GM12878 (cell line): ENCODE measurements around the gene ZNF662. TPM values are rescaled to one million over a fixed set of nuclear protein-coding genes. Genes with fewer than 3 reads are reported as not detected.

Experiments
- ASH2L ChIP-seq: fragments of 300-600, 200-600 bp; sonication (generic); IDR thresholded peaks from 2 replicates; pipeline ENCODE4 v1.6.1; 2017; ENCODE audit warnings: low read depth, mild to moderate bottlenecking, borderline replicate concordance
- CHD4 ChIP-seq: fragments of 200-600 bp; sonication (generic); IDR thresholded peaks from 2 replicates; pipeline ENCODE4 v1.6.1; 2016; ENCODE audit warnings: mild to moderate bottlenecking
- EED ChIP-seq: sonication (generic); IDR thresholded peaks from 2 replicates; pipeline ENCODE4 v1.6.1; 2016; ENCODE audit warnings: antibody characterized with exemption, low read depth
- EZH2 ChIP-seq: IDR thresholded peaks from 2 replicates; pipeline ENCODE4 v1.6.1; 2012; ENCODE audit warnings: low read depth, mild to moderate bottlenecking, control low read depth, inconsistent platforms, low read length, borderline replicate concordance; ENCODE audit not compliant: control insufficient read depth
- FOXK2 ChIP-seq: fragments of 450-650 bp; IDR thresholded peaks from 2 replicates; pipeline ENCODE4 v1.6.1; 2017; ENCODE audit warnings: mild to moderate bottlenecking, moderate library complexity
- LARP7 ChIP-seq: fragments of 450-650 bp; IDR thresholded peaks from 2 replicates; pipeline ENCODE4 v1.6.1; 2017; ENCODE audit warnings: mild to moderate bottlenecking
- NFXL1 ChIP-seq: fragments of 450-650 bp; IDR thresholded peaks from 2 replicates; pipeline ENCODE4 v1.6.1; 2017; ENCODE audit warnings: antibody characterized with exemption, mild to moderate bottlenecking, borderline replicate concordance
- NR2F1 ChIP-seq: fragments of 450-650 bp; conservative IDR thresholded peaks from 2 replicates; pipeline ENCODE4 v1.6.1; 2017; ENCODE audit warnings: mild to moderate bottlenecking
- PML ChIP-seq: IDR thresholded peaks from 2 replicates; pipeline ENCODE4 v1.6.1; 2012; ENCODE audit warnings: low read length, inconsistent platforms
- POU2F2 ChIP-seq: IDR thresholded peaks from 3 replicates; pipeline ENCODE4 v1.6.1; 2011; ENCODE audit warnings: low read depth, mild to moderate bottlenecking, low read length, borderline replicate concordance
- SREBF2 ChIP-seq: IDR thresholded peaks from 2 replicates; pipeline ENCODE4 v1.6.1; 2012; ENCODE audit warnings: mild to moderate bottlenecking, low read length
- polyA plus RNA-seq, 11 experiments: library from polyadenylated mRNA; depleted of rRNA in 4 of 11; unstranded in 6 of 11; stranded (reverse) in 5 of 11; fragments of >200 nt; fragmentation: Nextera tagmentation in 4 of 11; fragmentation: Illumina TruSeq in 1 of 11; extraction: Ambion mirVana in 4 of 11; extraction: Trizol in 1 of 11; gene quantifications; 1 replicate in 1 of 11; 2 replicates in 10 of 11; pipeline versions ENCODE4 v1.2.1 to v1.2.3, GENCODE V29; 2011 to 2016; ENCODE audit warnings: inconsistent platforms in 2 of 11, missing spikeins in 2 of 11, low read depth in 1 of 11
- total RNA-seq, 4 experiments: library from RNA; depleted of rRNA in 3 of 4; stranded (reverse); fragments of >200 nt in 3 of 4; fragmentation: Illumina TruSeq in 1 of 4; extraction: Trizol in 1 of 4; gene quantifications; 2 replicates each; pipeline versions ENCODE4 v1.2.1 to v1.2.3, GENCODE V29; 2013 to 2021
- TF ChIP-seq, protein P1 (sequence below): fragments of 450-650 bp; formaldehyde crosslinking; IDR thresholded peaks from 2 replicates; pipeline ENCODE4 v1.5.0; 2022; ENCODE audit warnings: mild to moderate bottlenecking, missing genetic modification characterization
- TF ChIP-seq, protein P2 (sequence below): IDR thresholded peaks from 2 replicates; pipeline ENCODE4 v1.6.1; 2012; ENCODE audit warnings: low read depth, low read length, improper control_type of control experiment
- TF ChIP-seq, protein P3 (sequence below): fragments of 450-650 bp; IDR thresholded peaks from 2 replicates; pipeline ENCODE4 v1.6.1; 2017; ENCODE audit warnings: mild to moderate bottlenecking, moderate library complexity
- TF ChIP-seq, protein P4 (sequence below): IDR thresholded peaks from 2 replicates; pipeline ENCODE4 v1.6.1; 2012; ENCODE audit warnings: improper control_type of control experiment, low read depth, low read length; ENCODE audit not compliant: insufficient replicate concordance

ZNF662 gene
- total and polyA plus RNA-seq, 10 of the 15 experiments (the other 5 are each of a cell fraction or from before 2014, with no cell fraction given): not detected

DNA sequence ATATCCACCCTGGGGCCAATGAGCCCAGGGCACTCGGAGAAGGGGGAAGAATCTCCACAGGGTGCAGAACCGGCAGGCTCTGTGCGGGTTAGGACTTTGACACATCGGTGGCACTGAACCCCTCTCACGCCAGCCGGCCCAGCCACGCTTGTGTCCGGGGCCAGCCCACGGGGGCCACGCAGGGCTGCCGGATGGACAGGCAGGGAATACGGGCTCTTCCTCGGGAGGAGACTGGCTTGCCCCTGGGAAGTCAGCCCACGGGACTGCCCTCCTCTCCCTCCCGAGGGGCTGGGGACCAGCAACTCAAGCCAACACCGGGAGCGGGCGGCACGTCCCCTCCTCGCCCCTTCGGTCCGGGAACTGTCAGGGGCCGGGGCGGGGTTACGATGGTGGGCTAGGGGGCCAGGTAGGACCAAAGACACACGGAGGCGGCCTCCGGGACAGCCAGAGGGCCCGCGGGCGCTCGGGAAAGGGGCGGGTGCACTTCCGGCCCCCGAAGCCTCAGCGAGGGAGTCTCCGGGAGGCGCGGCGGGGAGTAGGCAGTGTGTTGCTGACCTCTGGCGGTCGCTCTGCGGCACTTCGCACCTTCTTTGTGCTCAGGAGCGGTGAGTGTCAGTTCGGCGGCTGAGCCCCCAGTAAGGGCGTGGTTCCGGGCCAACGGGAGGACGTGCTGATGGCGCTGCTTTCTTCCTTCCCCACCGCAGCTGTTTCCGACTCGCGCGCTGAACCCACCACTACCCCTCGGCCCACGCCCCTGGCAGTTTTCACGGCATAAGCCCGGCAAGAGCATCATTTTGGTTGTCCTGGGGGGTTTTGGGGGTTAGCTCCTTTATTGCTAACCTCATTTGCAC lies 25.1 kb upstream of the ZNF662 start (continued):
- TF ChIP-seq, protein P1, sequence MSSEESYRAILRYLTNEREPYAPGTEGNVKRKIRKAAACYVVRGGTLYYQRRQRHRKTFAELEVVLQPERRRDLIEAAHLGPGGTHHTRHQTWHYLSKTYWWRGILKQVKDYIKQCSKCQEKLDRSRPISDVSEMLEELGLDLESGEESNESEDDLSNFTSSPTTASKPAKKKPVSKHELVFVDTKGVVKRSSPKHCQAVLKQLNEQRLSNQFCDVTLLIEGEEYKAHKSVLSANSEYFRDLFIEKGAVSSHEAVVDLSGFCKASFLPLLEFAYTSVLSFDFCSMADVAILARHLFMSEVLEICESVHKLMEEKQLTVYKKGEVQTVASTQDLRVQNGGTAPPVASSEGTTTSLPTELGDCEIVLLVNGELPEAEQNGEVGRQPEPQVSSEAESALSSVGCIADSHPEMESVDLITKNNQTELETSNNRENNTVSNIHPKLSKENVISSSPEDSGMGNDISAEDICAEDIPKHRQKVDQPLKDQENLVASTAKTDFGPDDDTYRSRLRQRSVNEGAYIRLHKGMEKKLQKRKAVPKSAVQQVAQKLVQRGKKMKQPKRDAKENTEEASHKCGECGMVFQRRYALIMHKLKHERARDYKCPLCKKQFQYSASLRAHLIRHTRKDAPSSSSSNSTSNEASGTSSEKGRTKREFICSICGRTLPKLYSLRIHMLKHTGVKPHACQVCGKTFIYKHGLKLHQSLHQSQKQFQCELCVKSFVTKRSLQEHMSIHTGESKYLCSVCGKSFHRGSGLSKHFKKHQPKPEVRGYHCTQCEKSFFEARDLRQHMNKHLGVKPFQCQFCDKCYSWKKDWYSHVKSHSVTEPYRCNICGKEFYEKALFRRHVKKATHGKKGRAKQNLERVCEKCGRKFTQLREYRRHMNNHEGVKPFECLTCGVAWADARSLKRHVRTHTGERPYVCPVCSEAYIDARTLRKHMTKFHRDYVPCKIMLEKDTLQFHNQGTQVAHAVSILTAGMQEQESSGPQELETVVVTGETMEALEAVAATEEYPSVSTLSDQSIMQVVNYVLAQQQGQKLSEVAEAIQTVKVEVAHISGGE: no peak
- TF ChIP-seq NR2F1 (peak; percentile 27; the same call in 1 of the 2 replicates), SREBF2 (no peak), ASH2L (no peak), LARP7 (peak; percentile 61; the same call in 1 of the 2 replicates), CHD4 (no peak), EZH2 (no peak), NFXL1 (no peak), FOXK2 (no peak), POU2F2 (peak; percentile 45; the same call in 1 of the 3 replicates), EED (0 out of 2 replicates have a peak, but pooled peaks have one; percentile 11), PML (no peak)
- TF ChIP-seq, protein P2, sequence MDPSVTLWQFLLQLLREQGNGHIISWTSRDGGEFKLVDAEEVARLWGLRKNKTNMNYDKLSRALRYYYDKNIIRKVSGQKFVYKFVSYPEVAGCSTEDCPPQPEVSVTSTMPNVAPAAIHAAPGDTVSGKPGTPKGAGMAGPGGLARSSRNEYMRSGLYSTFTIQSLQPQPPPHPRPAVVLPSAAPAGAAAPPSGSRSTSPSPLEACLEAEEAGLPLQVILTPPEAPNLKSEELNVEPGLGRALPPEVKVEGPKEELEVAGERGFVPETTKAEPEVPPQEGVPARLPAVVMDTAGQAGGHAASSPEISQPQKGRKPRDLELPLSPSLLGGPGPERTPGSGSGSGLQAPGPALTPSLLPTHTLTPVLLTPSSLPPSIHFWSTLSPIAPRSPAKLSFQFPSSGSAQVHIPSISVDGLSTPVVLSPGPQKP: peak; percentile 87
- TF ChIP-seq, protein P3, sequence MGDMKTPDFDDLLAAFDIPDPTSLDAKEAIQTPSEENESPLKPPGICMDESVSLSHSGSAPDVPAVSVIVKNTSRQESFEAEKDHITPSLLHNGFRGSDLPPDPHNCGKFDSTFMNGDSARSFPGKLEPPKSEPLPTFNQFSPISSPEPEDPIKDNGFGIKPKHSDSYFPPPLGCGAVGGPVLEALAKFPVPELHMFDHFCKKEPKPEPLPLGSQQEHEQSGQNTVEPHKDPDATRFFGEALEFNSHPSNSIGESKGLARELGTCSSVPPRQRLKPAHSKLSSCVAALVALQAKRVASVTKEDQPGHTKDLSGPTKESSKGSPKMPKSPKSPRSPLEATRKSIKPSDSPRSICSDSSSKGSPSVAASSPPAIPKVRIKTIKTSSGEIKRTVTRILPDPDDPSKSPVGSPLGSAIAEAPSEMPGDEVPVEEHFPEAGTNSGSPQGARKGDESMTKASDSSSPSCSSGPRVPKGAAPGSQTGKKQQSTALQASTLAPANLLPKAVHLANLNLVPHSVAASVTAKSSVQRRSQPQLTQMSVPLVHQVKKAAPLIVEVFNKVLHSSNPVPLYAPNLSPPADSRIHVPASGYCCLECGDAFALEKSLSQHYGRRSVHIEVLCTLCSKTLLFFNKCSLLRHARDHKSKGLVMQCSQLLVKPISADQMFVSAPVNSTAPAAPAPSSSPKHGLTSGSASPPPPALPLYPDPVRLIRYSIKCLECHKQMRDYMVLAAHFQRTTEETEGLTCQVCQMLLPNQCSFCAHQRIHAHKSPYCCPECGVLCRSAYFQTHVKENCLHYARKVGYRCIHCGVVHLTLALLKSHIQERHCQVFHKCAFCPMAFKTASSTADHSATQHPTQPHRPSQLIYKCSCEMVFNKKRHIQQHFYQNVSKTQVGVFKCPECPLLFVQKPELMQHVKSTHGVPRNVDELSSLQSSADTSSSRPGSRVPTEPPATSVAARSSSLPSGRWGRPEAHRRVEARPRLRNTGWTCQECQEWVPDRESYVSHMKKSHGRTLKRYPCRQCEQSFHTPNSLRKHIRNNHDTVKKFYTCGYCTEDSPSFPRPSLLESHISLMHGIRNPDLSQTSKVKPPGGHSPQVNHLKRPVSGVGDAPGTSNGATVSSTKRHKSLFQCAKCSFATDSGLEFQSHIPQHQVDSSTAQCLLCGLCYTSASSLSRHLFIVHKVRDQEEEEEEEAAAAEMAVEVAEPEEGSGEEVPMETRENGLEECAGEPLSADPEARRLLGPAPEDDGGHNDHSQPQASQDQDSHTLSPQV: 0 out of 2 replicates have a peak, but pooled peaks have one; percentile 80
- TF ChIP-seq, protein P4, sequence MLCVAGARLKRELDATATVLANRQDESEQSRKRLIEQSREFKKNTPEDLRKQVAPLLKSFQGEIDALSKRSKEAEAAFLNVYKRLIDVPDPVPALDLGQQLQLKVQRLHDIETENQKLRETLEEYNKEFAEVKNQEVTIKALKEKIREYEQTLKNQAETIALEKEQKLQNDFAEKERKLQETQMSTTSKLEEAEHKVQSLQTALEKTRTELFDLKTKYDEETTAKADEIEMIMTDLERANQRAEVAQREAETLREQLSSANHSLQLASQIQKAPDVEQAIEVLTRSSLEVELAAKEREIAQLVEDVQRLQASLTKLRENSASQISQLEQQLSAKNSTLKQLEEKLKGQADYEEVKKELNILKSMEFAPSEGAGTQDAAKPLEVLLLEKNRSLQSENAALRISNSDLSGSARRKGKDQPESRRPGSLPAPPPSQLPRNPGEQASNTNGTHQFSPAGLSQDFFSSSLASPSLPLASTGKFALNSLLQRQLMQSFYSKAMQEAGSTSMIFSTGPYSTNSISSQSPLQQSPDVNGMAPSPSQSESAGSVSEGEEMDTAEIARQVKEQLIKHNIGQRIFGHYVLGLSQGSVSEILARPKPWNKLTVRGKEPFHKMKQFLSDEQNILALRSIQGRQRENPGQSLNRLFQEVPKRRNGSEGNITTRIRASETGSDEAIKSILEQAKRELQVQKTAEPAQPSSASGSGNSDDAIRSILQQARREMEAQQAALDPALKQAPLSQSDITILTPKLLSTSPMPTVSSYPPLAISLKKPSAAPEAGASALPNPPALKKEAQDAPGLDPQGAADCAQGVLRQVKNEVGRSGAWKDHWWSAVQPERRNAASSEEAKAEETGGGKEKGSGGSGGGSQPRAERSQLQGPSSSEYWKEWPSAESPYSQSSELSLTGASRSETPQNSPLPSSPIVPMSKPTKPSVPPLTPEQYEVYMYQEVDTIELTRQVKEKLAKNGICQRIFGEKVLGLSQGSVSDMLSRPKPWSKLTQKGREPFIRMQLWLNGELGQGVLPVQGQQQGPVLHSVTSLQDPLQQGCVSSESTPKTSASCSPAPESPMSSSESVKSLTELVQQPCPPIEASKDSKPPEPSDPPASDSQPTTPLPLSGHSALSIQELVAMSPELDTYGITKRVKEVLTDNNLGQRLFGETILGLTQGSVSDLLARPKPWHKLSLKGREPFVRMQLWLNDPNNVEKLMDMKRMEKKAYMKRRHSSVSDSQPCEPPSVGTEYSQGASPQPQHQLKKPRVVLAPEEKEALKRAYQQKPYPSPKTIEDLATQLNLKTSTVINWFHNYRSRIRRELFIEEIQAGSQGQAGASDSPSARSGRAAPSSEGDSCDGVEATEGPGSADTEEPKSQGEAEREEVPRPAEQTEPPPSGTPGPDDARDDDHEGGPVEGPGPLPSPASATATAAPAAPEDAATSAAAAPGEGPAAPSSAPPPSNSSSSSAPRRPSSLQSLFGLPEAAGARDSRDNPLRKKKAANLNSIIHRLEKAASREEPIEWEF: no peak
